Mammary epithelial cell (primary cell): ENCODE results near the gene FAM43B.

Experiments used
- CTCF ChIP-seq, 2 donors: IDR thresholded peaks in 1 of 2; conservative IDR thresholded peaks in 1 of 2; 2 replicates each; pipeline ENCODE4 v1.5.1; 2011 to 2012; ENCODE audit warnings: inconsistent platforms in 2 of 2, low read length in 2 of 2, mild to moderate bottlenecking in 2 of 2, control low read depth in 1 of 2, low read depth in 1 of 2; ENCODE audit not compliant: insufficient read depth in 1 of 2; ENCODE audit errors: extremely low read depth in 1 of 2
- EZH2 ChIP-seq: IDR thresholded peaks from 2 replicates; pipeline ENCODE4 v1.6.1; 2012; ENCODE audit warnings: low read length, inconsistent platforms, borderline replicate concordance

DNA sequence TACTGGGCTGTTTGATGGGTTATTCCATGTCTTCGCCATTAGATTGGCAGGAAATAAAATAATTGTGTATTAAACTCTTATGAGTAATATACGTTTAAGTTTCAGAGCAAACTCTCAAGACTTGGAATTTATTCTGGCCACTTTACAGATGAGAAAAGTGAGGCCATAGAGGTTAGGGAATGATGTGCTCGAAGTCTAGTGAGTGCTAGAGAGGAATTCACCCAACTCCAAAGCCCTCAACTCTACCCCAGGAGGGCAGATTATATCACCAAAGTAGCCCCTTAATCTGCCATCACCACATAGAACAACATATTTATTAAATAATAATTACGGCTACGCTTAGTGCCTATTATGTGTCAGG is 44.0 kb upstream of the FAM43B start:
- TF ChIP-seq EZH2, result no peak
- no peak for TF ChIP-seq CTCF (conservative IDR thresholded peaks at IDR 0.05 in 1 of 2, IDR thresholded peaks at IDR 0.05 in 1 of 2; ENCODE audit: extremely low read depth in 1 of 2, insufficient read depth in 1 of 2, low read depth in 1 of 2, low read length in 2 of 2)
